H9 (cell line): ENCODE results near the gene ULK3. TPM values are rescaled to one million over a fixed set of nuclear protein-coding genes. Genes with fewer than 3 reads are reported as not detected.

Source experiments
- DNase-seq: peaks from one replicate; pipeline ENCODE4 v3.0.0-alpha.2; 2017
- H2AFZ ChIP-seq: one replicate; pipeline ENCODE4 v1.6.1; 2013; ENCODE audit warnings: mild to moderate bottlenecking, low read length, control low read depth, moderate library complexity
- H2AK5ac ChIP-seq: 2 replicates; pipeline ENCODE4 v1.6.1; 2013; ENCODE audit warnings: low read length, control low read depth, mixed read lengths; ENCODE audit not compliant: insufficient read length
- H2BK120ac ChIP-seq: one replicate; pipeline ENCODE4 v1.6.1; 2013; ENCODE audit warnings: low read depth, mild to moderate bottlenecking, low read length, control low read depth, inconsistent platforms; ENCODE audit not compliant: poor library complexity, severe bottlenecking
- H2BK12ac ChIP-seq: 2 replicates; pipeline ENCODE4 v1.6.1; 2013; ENCODE audit warnings: low read length, control low read depth, mixed read lengths, low read depth; ENCODE audit not compliant: insufficient read length
- H2BK15ac ChIP-seq: 2 replicates; pipeline ENCODE4 v1.6.1; 2013; ENCODE audit warnings: low read depth, low read length, control low read depth
- H2BK20ac ChIP-seq: one replicate; pipeline ENCODE4 v1.6.1; 2013; ENCODE audit warnings: low read depth, mild to moderate bottlenecking, low read length, control low read depth, inconsistent platforms; ENCODE audit not compliant: poor library complexity, severe bottlenecking
- H2BK5ac ChIP-seq: 2 replicates; pipeline ENCODE4 v1.6.1; 2013; ENCODE audit warnings: low read length, control low read depth, mixed read lengths; ENCODE audit not compliant: insufficient read length
- H3K14ac ChIP-seq: 2 replicates; pipeline ENCODE4 v1.6.1; 2013; ENCODE audit warnings: low read length, control low read depth; ENCODE audit not compliant: insufficient read depth
- H3K18ac ChIP-seq: 2 replicates; pipeline ENCODE4 v1.6.1; 2013; ENCODE audit warnings: low read depth, mild to moderate bottlenecking, mixed read lengths, low read length, control low read depth; ENCODE audit not compliant: insufficient read length
- H3K23ac ChIP-seq: 2 replicates; pipeline ENCODE4 v1.6.1; 2013; ENCODE audit warnings: low read length, control low read depth, mixed read lengths, low read depth; ENCODE audit not compliant: insufficient read length
- H3K23me2 ChIP-seq: 2 replicates; pipeline ENCODE4 v1.6.1; 2013; ENCODE audit warnings: low read depth, mild to moderate bottlenecking, mixed read lengths, low read length, control low read depth; ENCODE audit not compliant: insufficient read length, poor library complexity, severe bottlenecking
- H3K27ac ChIP-seq: 2 replicates; pipeline ENCODE4 v1.5.1; 2013; ENCODE audit warnings: low read length, control low read depth, mixed read lengths, low read depth; ENCODE audit not compliant: insufficient read length
- H3K27me3 ChIP-seq: 2 replicates; pipeline ENCODE4 v1.6.1; 2013; ENCODE audit warnings: low read length, control low read depth, inconsistent platforms; ENCODE audit not compliant: insufficient read depth
- H3K4ac ChIP-seq: 2 replicates; pipeline ENCODE4 v1.6.1; 2013; ENCODE audit warnings: low read depth, mild to moderate bottlenecking, control low read depth, inconsistent platforms, low read length, moderate library complexity
- H3K4me1 ChIP-seq: 2 replicates; pipeline ENCODE4 v1.6.1; 2013; ENCODE audit warnings: low read length, control low read depth, inconsistent platforms; ENCODE audit not compliant: insufficient read depth
- H3K4me2 ChIP-seq: 2 replicates; pipeline ENCODE4 v1.6.1; 2013; ENCODE audit warnings: low read length, control low read depth, mixed read lengths; ENCODE audit not compliant: insufficient read length, insufficient read depth
- H3K56ac ChIP-seq: 2 replicates; pipeline ENCODE4 v1.6.1; 2013; ENCODE audit warnings: low read depth, mild to moderate bottlenecking, mixed read lengths, low read length, control low read depth; ENCODE audit not compliant: insufficient read length
- H3K79me1 ChIP-seq: 2 replicates; pipeline ENCODE4 v1.6.1; 2013; ENCODE audit warnings: low read depth, mild to moderate bottlenecking, moderate library complexity, low read length, control low read depth, inconsistent platforms; ENCODE audit not compliant: insufficient read depth, poor library complexity, severe bottlenecking
- H3K79me2 ChIP-seq: 2 replicates; pipeline ENCODE4 v1.6.1; 2013; ENCODE audit warnings: low read length, control low read depth, inconsistent platforms; ENCODE audit not compliant: insufficient read depth
- H3K9ac ChIP-seq: 2 replicates; pipeline ENCODE4 v1.6.1; 2013; ENCODE audit warnings: low read length, control low read depth, mixed read lengths; ENCODE audit not compliant: insufficient read length; ENCODE audit errors: extremely low read depth
- H3K9me3 ChIP-seq: one replicate; pipeline ENCODE4 v1.6.1; 2013; ENCODE audit warnings: low read depth, low read length, inconsistent platforms; ENCODE audit not compliant: control insufficient read depth
- H3T11ph ChIP-seq: one replicate; pipeline ENCODE4 v1.6.1; 2013; ENCODE audit warnings: mild to moderate bottlenecking, low read length, control low read depth, inconsistent platforms
- H4K20me1 ChIP-seq: one replicate; pipeline ENCODE4 v1.6.1; 2013; ENCODE audit not compliant: control insufficient read depth, insufficient read length, insufficient read depth
- H4K5ac ChIP-seq: 2 replicates; pipeline ENCODE4 v1.6.1; 2013; ENCODE audit warnings: low read depth, mild to moderate bottlenecking, mixed read lengths, low read length, control low read depth; ENCODE audit not compliant: insufficient read length
- H4K8ac ChIP-seq: replicated peaks from 2 replicates; pipeline ENCODE4 v1.6.1; 2013; ENCODE audit warnings: low read length, control low read depth, mixed read lengths, low read depth; ENCODE audit not compliant: insufficient read length
- H4K91ac ChIP-seq: 2 replicates; pipeline ENCODE4 v1.6.1; 2013; ENCODE audit warnings: low read depth, mild to moderate bottlenecking, moderate library complexity, mixed read lengths, low read length, control low read depth; ENCODE audit not compliant: insufficient read length
- H3K27ac Mint-ChIP-seq, 3 experiments: 2 replicates in 2 of 3; 3 replicates in 1 of 3; pipeline ENCODE4 v1.8.0; 2020 to 2021; ENCODE audit warnings: mixed read lengths in 3 of 3, mild to moderate bottlenecking in 1 of 3, moderate library complexity in 1 of 3
- H3K27me3 Mint-ChIP-seq: 2 replicates; pipeline ENCODE4 v1.8.0; 2021; ENCODE audit warnings: low read depth, mild to moderate bottlenecking, moderate library complexity, mixed read lengths
- H3K36me3 Mint-ChIP-seq, 3 experiments: 2 replicates in 2 of 3; 3 replicates in 1 of 3; pipeline ENCODE4 v1.8.0; 2020 to 2021; ENCODE audit warnings: low read depth in 3 of 3, mixed read lengths in 3 of 3; ENCODE audit not compliant: insufficient read depth in 1 of 3
- H3K4me1 Mint-ChIP-seq, 2 experiments: 2 replicates each; pipeline ENCODE4 v1.8.0; 2020; ENCODE audit warnings: mixed read lengths in 2 of 2
- H3K4me3 Mint-ChIP-seq, 2 experiments: 2 replicates in 1 of 2; 3 replicates in 1 of 2; pipeline ENCODE4 v1.8.0; 2020 to 2021; ENCODE audit warnings: mild to moderate bottlenecking in 2 of 2, mixed read lengths in 2 of 2, moderate library complexity in 1 of 2
- H3K9me3 Mint-ChIP-seq, 2 experiments: 2 replicates in 1 of 2; 3 replicates in 1 of 2; pipeline ENCODE4 v1.8.0; 2020; ENCODE audit warnings: mild to moderate bottlenecking in 2 of 2, mixed read lengths in 2 of 2, moderate library complexity in 1 of 2
- WGBS: extraction: QIAGEN DNeasy Blood & Tissue Kit; methylation state at CpG from one replicate; pipeline ENCODE4 v1.1.7; 2013; ENCODE audit warnings: missing lambda C conversion rate, low lambda C conversion rate, mixed read lengths; ENCODE audit not compliant: insufficient read length; ENCODE audit errors: extremely low coverage; 5-methylcytosine and 5-hydroxymethylcytosine counted together
- total RNA-seq: library from RNA; stranded (reverse); gene quantifications from 2 replicates; pipeline ENCODE4 v1.2.1, GENCODE V29; 2021
- TF ChIP-seq, protein P1 (sequence below): fragments of 200-600 bp; sonication (generic); conservative IDR thresholded peaks from 3 replicates; pipeline ENCODE4 v1.8.0; 2021; ENCODE audit warnings: antibody characterized with exemption, mild to moderate bottlenecking

Gene ULK3
- total RNA-seq, 1 experiment from 2014 or later, result 34.0 TPM

GRCh38 chr15:74866090-74866489 lies 23.1 kb upstream of the ULK3 start:
- peaks cover 4 to 11% of the 10 kb centered on the region in 2 experiments for H3K4me1 Mint-ChIP-seq
- no peak overlapping the region for H2AK5ac ChIP-seq
- no peak overlapping the region for H2AFZ ChIP-seq
- H3K36me3 Mint-ChIP-seq, result peaks cover 8 to 26% (median 17%) of the 10 kb centered on the region in 3 experiments
- no peak overlapping the region for H3K18ac ChIP-seq
- TF ChIP-seq, protein P1, sequence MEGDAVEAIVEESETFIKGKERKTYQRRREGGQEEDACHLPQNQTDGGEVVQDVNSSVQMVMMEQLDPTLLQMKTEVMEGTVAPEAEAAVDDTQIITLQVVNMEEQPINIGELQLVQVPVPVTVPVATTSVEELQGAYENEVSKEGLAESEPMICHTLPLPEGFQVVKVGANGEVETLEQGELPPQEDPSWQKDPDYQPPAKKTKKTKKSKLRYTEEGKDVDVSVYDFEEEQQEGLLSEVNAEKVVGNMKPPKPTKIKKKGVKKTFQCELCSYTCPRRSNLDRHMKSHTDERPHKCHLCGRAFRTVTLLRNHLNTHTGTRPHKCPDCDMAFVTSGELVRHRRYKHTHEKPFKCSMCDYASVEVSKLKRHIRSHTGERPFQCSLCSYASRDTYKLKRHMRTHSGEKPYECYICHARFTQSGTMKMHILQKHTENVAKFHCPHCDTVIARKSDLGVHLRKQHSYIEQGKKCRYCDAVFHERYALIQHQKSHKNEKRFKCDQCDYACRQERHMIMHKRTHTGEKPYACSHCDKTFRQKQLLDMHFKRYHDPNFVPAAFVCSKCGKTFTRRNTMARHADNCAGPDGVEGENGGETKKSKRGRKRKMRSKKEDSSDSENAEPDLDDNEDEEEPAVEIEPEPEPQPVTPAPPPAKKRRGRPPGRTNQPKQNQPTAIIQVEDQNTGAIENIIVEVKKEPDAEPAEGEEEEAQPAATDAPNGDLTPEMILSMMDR, result no peak
- peaks cover 4% of the 10 kb centered on the region in 2 experiments; a peak in 3 of 5 replicates for H3K9me3 Mint-ChIP-seq
- no peak overlapping the region for H4K5ac ChIP-seq
- H3K14ac ChIP-seq, result no peak overlapping the region; the same call in 1 of the 2 replicates
- no peak for DNase-seq
- H3K23me2 ChIP-seq, result no peaks in the 10 kb centered on the region
- no peak overlapping the region for H3K27ac ChIP-seq
- no peak overlapping the region for H2BK120ac ChIP-seq
- H4K20me1 ChIP-seq, result peaks cover 3% of the 10 kb centered on the region
- no peak overlapping the region for H3K4ac ChIP-seq
- H3K56ac ChIP-seq, result no peak overlapping the region
- H3K27me3 Mint-ChIP-seq, result no peaks in the 10 kb centered on the region
- no peaks in the 10 kb centered on the region for H3K79me1 ChIP-seq
- peaks cover 16% of the 10 kb centered on the region; the same call in 1 of the 2 replicates for H3K79me2 ChIP-seq
- H3K23ac ChIP-seq, result no peak overlapping the region
- no peak overlapping the region for H2BK5ac ChIP-seq
- H3K4me3 Mint-ChIP-seq, result no peak overlapping the region
- H2BK12ac ChIP-seq, result no peak overlapping the region
- H3K27me3 ChIP-seq, result no peaks in the 10 kb centered on the region
- H3K9me3 ChIP-seq, result no peaks in the 10 kb centered on the region
- H4K91ac ChIP-seq, result no peak overlapping the region
- H3K9ac ChIP-seq, result no peak overlapping the region
- no peak overlapping the region for H3K4me2 ChIP-seq
- H2BK20ac ChIP-seq, result no peak overlapping the region
- no peak overlapping the region for H4K8ac ChIP-seq
- WGBS, result no CpG with 5 or more reads among the region's 6 CpGs
- no peak overlapping the region for H3T11ph ChIP-seq
- no peak overlapping the region for H2BK15ac ChIP-seq
- H3K4me1 ChIP-seq, result no peaks in the 10 kb centered on the region
- peak overlapping the region in 2 of 3 experiments; percentile 19 to 78; a peak in 4 of 7 replicates for H3K27ac Mint-ChIP-seq
